Ishikawa (cell line): Measurements from ENCODE around the gene ATP9B.

Experiments used
- CEBPB ChIP-seq: IDR thresholded peaks from 2 replicates; pipeline ENCODE4 v1.6.1; 2012
- CREB1 ChIP-seq: IDR thresholded peaks from 2 replicates; pipeline ENCODE4 v1.6.1; 2012; ENCODE audit warnings: low read depth
- EGR1 ChIP-seq: IDR thresholded peaks from 2 replicates; pipeline ENCODE4 v1.6.1; 2012
- EP300 ChIP-seq: IDR thresholded peaks from 2 replicates; pipeline ENCODE4 v1.6.1; 2012; ENCODE audit warnings: borderline replicate concordance
- FOXM1 ChIP-seq: IDR thresholded peaks from 2 replicates; pipeline ENCODE4 v1.6.1; 2012; ENCODE audit warnings: low read depth, borderline replicate concordance
- MAX ChIP-seq: IDR thresholded peaks from 2 replicates; pipeline ENCODE4 v1.6.1; 2012
- NFIC ChIP-seq: IDR thresholded peaks from 2 replicates; pipeline ENCODE4 v1.6.1; 2012
- RAD21 ChIP-seq: IDR thresholded peaks from 2 replicates; pipeline ENCODE4 v1.6.1; 2012; ENCODE audit warnings: low read depth
- REST ChIP-seq: IDR thresholded peaks from 2 replicates; pipeline ENCODE4 v1.6.1; 2012; ENCODE audit warnings: low read depth, mild to moderate bottlenecking
- TAF1 ChIP-seq: IDR thresholded peaks from 2 replicates; pipeline ENCODE4 v1.6.1; 2012; ENCODE audit warnings: low read depth, mild to moderate bottlenecking
- TCF12 ChIP-seq: IDR thresholded peaks from 2 replicates; pipeline ENCODE4 v1.6.1; 2012; ENCODE audit warnings: low read depth
- TEAD4 ChIP-seq: IDR thresholded peaks from 2 replicates; pipeline ENCODE4 v1.6.1; 2012
- USF1 ChIP-seq: IDR thresholded peaks from 2 replicates; pipeline ENCODE4 v1.6.1; 2012
- YY1 ChIP-seq: IDR thresholded peaks from 2 replicates; pipeline ENCODE4 v1.6.1; 2012; ENCODE audit warnings: low read depth
- ZBTB7A ChIP-seq: IDR thresholded peaks from 2 replicates; pipeline ENCODE4 v1.6.1; 2012; ENCODE audit warnings: low read depth

Gene ATP9B

GRCh38 chr18:79241755-79242154 is 172.6 kb downstream of the ATP9B start:
- TF ChIP-seq MAX (no peak), YY1 (no peak), TEAD4 (no peak), RAD21 (no peak), USF1 (no peak), FOXM1 (no peak), TAF1 (no peak), NFIC (no peak), EGR1 (no peak), TCF12 (no peak), CEBPB (no peak), REST (no peak), ZBTB7A (no peak), EP300 (no peak), CREB1 (no peak)

- TF ChIP-seq MAX (no peak), ZBTB7A (no peak), TAF1 (no peak), TCF12 (no peak), RAD21 (no peak), CEBPB (no peak), USF1 (no peak), YY1 (no peak), EP300 (no peak), EGR1 (no peak), TEAD4 (no peak), NFIC (no peak), REST (no peak), CREB1 (no peak), FOXM1 (no peak)
Observed at GRCh38 chr18:79242246-79242645, 173.1 kb downstream of the ATP9B start.

GRCh38 chr18:79245517-79246001 is 176.4 kb downstream of the ATP9B start:
- TF ChIP-seq CREB1 = no peak
- no peak for TF ChIP-seq TCF12
- no peak for TF ChIP-seq NFIC
- no peak for TF ChIP-seq EP300
- TF ChIP-seq YY1 = no peak
- no peak for TF ChIP-seq EGR1
- no peak for TF ChIP-seq TEAD4
- TF ChIP-seq TAF1 = no peak
- no peak for TF ChIP-seq REST
- no peak for TF ChIP-seq CEBPB
- TF ChIP-seq RAD21 = no peak
- TF ChIP-seq MAX = no peak
- TF ChIP-seq USF1 = no peak
- no peak for TF ChIP-seq FOXM1
- TF ChIP-seq ZBTB7A = no peak
